Common myeloid progenitor, CD34-positive (primary cell): Measurements from ENCODE around the gene GLP1R.

Experiments used
- CTCF ChIA-PET: fragments of 350-600 bp; sonication (Branson Sonifier 250); formaldehyde crosslinking; loops from one replicate; lab custom pipeline; 2021; ENCODE audit warnings: antibody characterized with exemption; lab: Charles Lee
- POLR2A ChIA-PET: fragments of 350-600 bp; sonication (Branson Sonifier 250); formaldehyde crosslinking; loops from one replicate; lab custom pipeline; 2021; ENCODE audit warnings: antibody characterized with exemption; lab: Charles Lee
- DNase-seq, 3 donors: peaks; one replicate each; pipeline versions ENCODE4 v3.0.0 to v3.0.0-alpha.2; 2013
- H3K27ac ChIP-seq, 2 experiments: 1 replicate in 1 of 2; 2 replicates in 1 of 2; pipeline ENCODE4 v1.7.0; 2013; ENCODE audit warnings: inconsistent platforms in 2 of 2, low read length in 2 of 2, mild to moderate bottlenecking in 2 of 2, low read depth in 1 of 2, moderate library complexity in 1 of 2; ENCODE audit not compliant: severe bottlenecking in 2 of 2, insufficient read depth in 1 of 2, poor library complexity in 1 of 2
- H3K27me3 ChIP-seq, 5 experiments: replicated peaks in 2 of 5; 1 replicate in 3 of 5; 2 replicates in 2 of 5; pipeline versions ENCODE4 v1.6.1 to v1.7.0; 2013; ENCODE audit warnings: low read length in 4 of 5, mild to moderate bottlenecking in 2 of 5, moderate library complexity in 2 of 5, inconsistent platforms in 1 of 5; ENCODE audit not compliant: insufficient read depth in 5 of 5, control insufficient read depth in 4 of 5
- H3K36me3 ChIP-seq, 4 experiments: 1 replicate in 2 of 4; 2 replicates in 2 of 4; pipeline versions ENCODE4 v1.6.1 to v1.7.0; 2013; ENCODE audit warnings: low read length in 3 of 4, control low read depth in 1 of 4, mild to moderate bottlenecking in 1 of 4; ENCODE audit not compliant: control insufficient read depth in 4 of 4, insufficient read depth in 4 of 4
- H3K4me1 ChIP-seq, 4 experiments: 1 replicate in 3 of 4; 2 replicates in 1 of 4; pipeline versions ENCODE4 v1.6.1 to v1.7.1; 2013; ENCODE audit warnings: low read length in 3 of 4, mild to moderate bottlenecking in 3 of 4, control low read depth in 1 of 4, inconsistent platforms in 1 of 4, moderate library complexity in 1 of 4; ENCODE audit not compliant: control insufficient read depth in 4 of 4, insufficient read depth in 4 of 4; ENCODE audit errors: control extremely low read depth in 1 of 4
- H3K4me3 ChIP-seq, 7 experiments: 1 replicate in 4 of 7; 2 replicates in 3 of 7; pipeline versions ENCODE4 v1.5.1 to v1.7.0; 2013; ENCODE audit warnings: mild to moderate bottlenecking in 7 of 7, low read length in 6 of 7, moderate library complexity in 6 of 7, inconsistent platforms in 2 of 7, low read depth in 2 of 7, control low read depth in 1 of 7; ENCODE audit not compliant: insufficient read depth in 4 of 7, control insufficient read depth in 1 of 7; ENCODE audit errors: extremely low read depth in 1 of 7
- H3K9me3 ChIP-seq, 5 experiments: 1 replicate in 4 of 5; 2 replicates in 1 of 5; pipeline versions ENCODE4 v1.6.1 to v1.7.1; 2013; ENCODE audit warnings: low read length in 4 of 5, mild to moderate bottlenecking in 2 of 5, inconsistent platforms in 1 of 5, low read depth in 1 of 5, moderate library complexity in 1 of 5; ENCODE audit not compliant: control insufficient read depth in 4 of 5, insufficient read depth in 2 of 5; ENCODE audit errors: control extremely low read depth in 1 of 5
- WGBS: methylation state at CpG from one replicate; pipeline ENCODE4 v1.1.5; 2013; ENCODE audit not compliant: insufficient coverage; 5-methylcytosine and 5-hydroxymethylcytosine counted together

The GLP1R gene

DNA sequence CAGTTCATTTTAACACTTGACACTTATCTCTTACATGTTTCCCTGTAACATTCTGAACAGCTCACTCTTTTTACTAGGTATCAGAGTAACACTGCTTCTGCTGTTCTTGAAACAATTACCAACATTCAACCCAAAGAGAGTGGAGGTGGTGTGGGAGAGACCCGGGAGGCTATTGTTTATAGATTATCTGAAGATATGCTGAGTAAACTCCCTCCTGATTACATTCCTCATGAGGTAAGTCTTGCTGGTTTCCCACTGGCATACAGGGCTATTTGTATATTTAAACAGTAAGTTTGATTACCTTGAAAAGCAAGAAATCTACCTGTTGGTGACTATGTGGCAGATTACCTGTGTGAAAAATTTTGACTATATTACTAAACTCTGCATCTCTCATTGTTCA lies 39.8 kb upstream of the GLP1R start:
- H3K9me3 ChIP-seq: peaks cover 0 to 10% (median 0%) of the 10 kb centered on the region in 5 experiments
- H3K4me1 ChIP-seq: no peaks in the 10 kb centered on the region
- H3K36me3 ChIP-seq: no peaks in the 10 kb centered on the region
- no peak for DNase-seq
- ChIA-PET CTCF (interaction anchor here (1.2 to 1.5 kb wide), 4 partner anchors 12 to 74 kb away, joined by 3 to 11 read pairs (median 4); no protein-coding TSS in a partner anchor), POLR2A (no interaction called here)
- WGBS: no CpG with 5 or more reads among the region's 1 CpG
- peaks cover 7 to 64% (median 23%) of the 10 kb centered on the region in 5 experiments for H3K27me3 ChIP-seq
- H3K27ac ChIP-seq: no peak overlapping the region
- no peak overlapping the region for H3K4me3 ChIP-seq

DNA sequence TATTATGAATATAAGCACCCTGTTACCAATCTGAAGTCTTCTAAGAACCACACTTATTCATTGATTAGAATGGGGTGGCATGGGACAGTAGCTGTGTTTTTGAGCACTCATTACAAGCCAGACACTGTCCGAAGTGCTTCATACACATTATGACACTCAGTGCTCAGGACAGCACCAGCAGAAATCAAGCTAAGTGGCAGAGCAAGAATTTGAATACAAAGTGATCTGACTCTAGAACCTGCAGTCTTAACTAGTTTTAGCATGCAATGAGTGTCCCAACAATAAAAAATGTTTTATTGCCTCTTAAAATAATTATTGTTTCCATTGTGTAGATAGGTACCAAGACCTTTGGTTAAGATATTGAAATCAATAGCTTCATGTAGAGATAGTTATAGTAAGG lies 39.1 kb upstream of the GLP1R start:
- 67% methylated on average over 1 of the region's 1 CpG for WGBS
- H3K4me3 ChIP-seq: no peak overlapping the region
- peaks cover 7 to 65% (median 20%) of the 10 kb centered on the region in 5 experiments for H3K27me3 ChIP-seq
- CTCF ChIA-PET: interaction anchor here (0.7 to 1.3 kb wide), 5 partner anchors 13 to 82 kb away, joined by 3 to 5 read pairs (median 3); no protein-coding TSS in a partner anchor
- no peaks in the 10 kb centered on the region for H3K4me1 ChIP-seq
- POLR2A ChIA-PET: no interaction called here
- no peak for DNase-seq
- H3K36me3 ChIP-seq: no peaks in the 10 kb centered on the region
- no peak overlapping the region for H3K27ac ChIP-seq
- H3K9me3 ChIP-seq: peaks cover 0 to 10% (median 0%) of the 10 kb centered on the region in 5 experiments

DNA sequence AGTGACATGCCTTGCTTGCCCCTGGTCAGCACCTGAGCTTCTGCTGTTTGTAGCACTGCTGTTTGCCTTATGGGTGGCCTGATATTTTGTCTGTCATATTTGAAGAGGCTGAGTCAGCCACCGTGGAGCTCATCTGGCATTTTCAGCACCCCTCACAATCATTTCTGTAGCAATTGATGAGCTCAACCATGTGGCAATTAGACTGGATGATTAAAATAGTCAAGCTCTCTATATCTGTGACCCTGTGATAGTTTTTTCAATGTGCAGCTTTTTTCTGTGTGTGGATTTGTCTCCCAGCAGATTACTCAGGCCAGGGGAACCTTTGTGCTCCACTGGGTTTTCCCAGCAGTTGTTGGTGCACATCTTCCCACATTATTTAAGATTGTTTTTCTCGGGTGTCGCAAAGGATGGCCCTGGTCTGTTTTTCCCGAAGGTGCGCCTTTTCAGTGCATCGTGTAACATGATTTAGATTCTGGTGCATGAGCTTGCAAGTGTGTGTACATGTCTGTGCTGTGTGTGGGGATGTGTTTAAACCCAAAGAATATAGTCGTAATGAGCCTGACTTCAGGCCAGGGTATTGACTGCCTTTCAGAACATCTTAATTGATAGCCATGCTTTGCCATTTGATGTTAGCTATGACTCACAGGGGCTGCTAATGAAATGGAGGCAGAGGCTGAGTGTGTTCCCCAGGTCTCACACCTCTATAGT lies 31.6 kb upstream of the GLP1R start:
- CTCF ChIA-PET: interaction anchor here (1.1 to 1.4 kb wide), 2 partner anchors 13 to 18 kb away, joined by 3 read pairs; no protein-coding TSS in a partner anchor

GRCh38 chr6:39017547-39017880 lies 31.1 kb upstream of the GLP1R start:
- no peak overlapping the region for H3K27ac ChIP-seq
- H3K4me3 ChIP-seq: no peak overlapping the region
- WGBS: 83% methylated on average over 4 of the region's 4 CpGs
- H3K4me1 ChIP-seq: no peaks in the 10 kb centered on the region
- H3K36me3 ChIP-seq: no peaks in the 10 kb centered on the region
- ChIA-PET POLR2A (no interaction called here), CTCF (interaction anchor here (1.1 to 1.4 kb wide), 2 partner anchors 12 to 18 kb away, joined by 3 read pairs; no protein-coding TSS in a partner anchor)
- H3K9me3 ChIP-seq: peaks cover 0 to 9% (median 0%) of the 10 kb centered on the region in 5 experiments
- H3K27me3 ChIP-seq: peaks cover 0 to 37% (median 5%) of the 10 kb centered on the region in 5 experiments
- DNase-seq: no peak

More for the DNA sequence above, 31.6 kb upstream of the GLP1R start:
- Histone ChIP-seq H3K4me3 (no peak overlapping the region), H3K4me1 (no peaks in the 10 kb centered on the region), H3K9me3 (peaks cover 0 to 9% (median 0%) of the 10 kb centered on the region in 5 experiments), H3K36me3 (no peaks in the 10 kb centered on the region), H3K27me3 (peaks cover 0 to 43% (median 5%) of the 10 kb centered on the region in 5 experiments), H3K27ac (no peak overlapping the region)
- POLR2A ChIA-PET: no interaction called here
- WGBS: 98% methylated on average over 6 of the region's 7 CpGs
- no peak for DNase-seq

GRCh38 chr6:39018103-39018502 lies 30.5 kb upstream of the GLP1R start:
- WGBS: 85% methylated on average over 5 of the region's 5 CpGs
- Histone ChIP-seq H3K4me3 (no peak overlapping the region), H3K9me3 (peaks cover 0 to 9% (median 0%) of the 10 kb centered on the region in 5 experiments), H3K27ac (no peak overlapping the region), H3K36me3 (no peaks in the 10 kb centered on the region), H3K27me3 (peaks cover 0 to 36% (median 5%) of the 10 kb centered on the region in 5 experiments), H3K4me1 (no peaks in the 10 kb centered on the region)
- ChIA-PET CTCF (interaction anchor here (1.1 to 1.4 kb wide), 2 partner anchors 11 to 19 kb away, joined by 3 read pairs; no protein-coding TSS in a partner anchor), POLR2A (no interaction called here)
- DNase-seq: peak in 2 of 3 donors; percentile 49 to 59

GRCh38 chr6:39020136-39020535 lies 28.4 kb upstream of the GLP1R start:
- no peaks in the 10 kb centered on the region for H3K36me3 ChIP-seq
- peaks cover 2 to 43% (median 6%) of the 10 kb centered on the region in 5 experiments for H3K27me3 ChIP-seq
- no peak overlapping the region for H3K27ac ChIP-seq
- WGBS: 92% methylated on average over 2 of the region's 2 CpGs
- POLR2A ChIA-PET: no interaction called here
- no peak overlapping the region for H3K4me3 ChIP-seq
- no peak for DNase-seq
- CTCF ChIA-PET: interaction anchor here (2.4 kb wide), 1 partner anchor 10 kb away, joined by 7 read pairs; no protein-coding TSS in a partner anchor
- H3K4me1 ChIP-seq: no peaks in the 10 kb centered on the region
- peaks cover 0 to 7% (median 0%) of the 10 kb centered on the region in 5 experiments for H3K9me3 ChIP-seq

DNA sequence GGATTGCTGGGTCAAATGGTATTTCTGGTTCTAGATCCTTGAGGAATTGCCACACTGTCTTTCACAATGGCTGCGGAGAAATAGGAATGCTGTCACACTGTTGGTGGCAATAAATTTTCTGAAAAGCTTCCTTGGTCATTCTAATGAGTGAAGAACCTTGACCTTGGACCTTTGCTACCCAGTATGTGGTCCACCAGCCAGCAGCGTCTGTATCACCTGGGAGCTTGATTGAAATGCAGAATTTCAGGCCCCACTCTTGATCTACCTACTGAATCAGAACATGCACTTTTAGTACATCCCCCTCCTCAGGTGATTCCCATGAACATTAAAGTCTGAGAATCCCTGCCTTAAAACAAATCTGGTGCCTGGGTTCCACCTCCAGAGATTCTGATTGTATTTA lies 27.5 kb upstream of the GLP1R start:
- ChIA-PET CTCF (interaction anchor here (2.4 kb wide), 1 partner anchor 9 kb away, joined by 7 read pairs; no protein-coding TSS in a partner anchor), POLR2A (no interaction called here)
- DNase-seq: no peak
- Histone ChIP-seq H3K4me3 (no peak overlapping the region), H3K27me3 (peaks cover 2 to 48% (median 8%) of the 10 kb centered on the region in 5 experiments), H3K4me1 (no peaks in the 10 kb centered on the region), H3K27ac (no peak overlapping the region), H3K36me3 (no peaks in the 10 kb centered on the region), H3K9me3 (no peaks in the 10 kb centered on the region)
- WGBS: 93% methylated on average over 2 of the region's 2 CpGs
